ENCODE measurements around the gene KRTAP10-7.
"Not testable (repeated sequence)": the region's sequence is repeated elsewhere in the genome, so short reads cannot be mapped to it uniquely, and the experiment has no call there.

KRTAP10-7 gene

GRCh38 chr21:44612669-44613229 is 12.4 kb downstream of the KRTAP10-7 start:
- DNase-seq: no peak

- peak; percentile 20 for DNase-seq
Observed at GRCh38 chr21:44613386-44614155, 13.2 kb downstream of the KRTAP10-7 start.

DNA sequence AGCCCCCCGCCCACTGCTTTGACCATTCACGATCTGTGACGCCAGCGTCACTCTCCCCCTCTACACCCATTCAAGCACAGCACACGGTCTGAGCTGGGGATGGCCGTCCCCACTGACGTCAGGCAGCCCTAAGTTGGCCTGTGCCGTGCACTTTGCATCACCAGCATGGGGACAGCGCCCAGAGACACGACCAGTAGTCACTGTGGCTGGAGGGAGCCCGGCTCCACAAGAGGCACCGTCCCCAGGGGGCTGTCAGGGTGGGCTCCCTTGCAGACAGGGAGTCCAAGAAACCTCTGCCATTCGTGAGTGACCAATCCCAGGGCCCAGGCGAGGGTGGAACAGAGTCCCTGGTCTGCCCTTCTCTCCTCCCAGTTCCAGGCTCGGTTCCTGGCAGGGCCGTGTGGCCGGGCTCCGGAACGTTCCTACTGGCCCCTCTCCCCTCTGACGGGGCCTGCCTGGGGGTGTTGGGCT is 13.8 kb downstream of the KRTAP10-7 start:
- DNase-seq: no peak

GRCh38 chr21:44614961-44615391 is 14.6 kb downstream of the KRTAP10-7 start:
- DNase-seq: peak; percentile 52

DNA sequence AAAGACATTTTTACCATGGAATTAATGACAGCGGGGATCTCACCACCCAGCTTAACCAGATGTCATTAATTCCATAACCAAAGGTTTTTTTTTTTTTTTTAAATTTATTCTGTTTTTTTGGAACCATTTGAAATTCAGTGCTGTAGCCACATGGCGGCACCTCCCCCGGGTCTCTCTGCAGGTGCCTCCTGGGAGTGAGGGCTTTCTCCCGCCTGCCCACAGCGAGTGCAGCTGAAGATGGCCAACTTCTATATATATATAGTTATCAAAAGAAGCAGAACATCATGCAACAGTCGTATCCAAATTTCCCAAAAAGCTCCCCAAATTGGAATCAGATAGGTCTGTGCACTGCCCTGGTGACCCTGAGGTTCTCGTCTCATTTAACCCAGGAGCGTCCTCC is 15.1 kb downstream of the KRTAP10-7 start:
- DNase-seq: no peak

GRCh38 chr21:44615911-44616590 is 15.7 kb downstream of the KRTAP10-7 start:
- peak; percentile 80 for DNase-seq

DNA sequence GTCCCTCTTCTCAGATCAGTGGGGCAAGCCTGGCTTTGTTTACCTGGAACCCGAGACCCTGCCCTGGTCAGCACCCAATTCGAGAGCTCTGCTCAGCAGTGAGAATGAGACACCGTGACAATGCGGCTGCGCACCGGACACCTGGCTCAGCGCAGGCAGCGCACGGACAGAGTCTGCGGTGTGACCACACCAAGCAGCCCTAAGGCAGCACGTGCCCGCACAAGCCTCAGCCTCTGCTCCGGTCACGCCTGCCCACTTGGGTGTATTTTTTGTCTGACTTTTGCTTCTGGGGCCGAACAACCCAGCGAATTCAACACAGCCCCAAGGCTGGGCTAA is 16.2 kb downstream of the KRTAP10-7 start:
- DNase-seq: no peak

GRCh38 chr21:44617071-44617501 is 16.7 kb downstream of the KRTAP10-7 start:
- no peak for DNase-seq

GRCh38 chr21:44618504-44618903 is 18.1 kb downstream of the KRTAP10-7 start:
- DNase-seq: no peak

- no peak for DNase-seq
Observed at GRCh38 chr21:44618909-44619308, 18.5 kb downstream of the KRTAP10-7 start.

- DNase-seq: no peak
Observed at GRCh38 chr21:44619886-44620285, 19.5 kb downstream of the KRTAP10-7 start.

DNA sequence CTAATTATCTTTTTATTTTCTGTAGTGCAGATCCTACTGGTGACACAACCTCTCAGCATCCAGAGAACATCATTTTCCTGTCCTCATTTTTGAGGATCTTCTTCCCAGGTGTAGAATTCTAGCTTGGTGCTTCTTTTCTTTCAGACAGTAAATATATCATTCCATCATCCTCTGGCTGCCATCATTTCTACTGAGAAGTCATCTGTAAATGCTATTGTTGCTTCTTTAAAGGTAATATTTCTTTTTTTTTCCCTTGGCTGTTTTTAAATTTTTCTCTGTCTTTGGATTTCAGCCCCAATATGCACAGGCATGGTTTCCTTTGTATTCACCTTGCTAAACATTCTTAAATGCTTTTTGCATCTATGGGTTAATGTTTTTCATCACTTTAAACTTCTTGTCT is 23.2 kb downstream of the KRTAP10-7 start:
- no peak for DNase-seq

GRCh38 chr21:44625756-44626155 is 25.4 kb downstream of the KRTAP10-7 start:
- DNase-seq: no peak

DNA sequence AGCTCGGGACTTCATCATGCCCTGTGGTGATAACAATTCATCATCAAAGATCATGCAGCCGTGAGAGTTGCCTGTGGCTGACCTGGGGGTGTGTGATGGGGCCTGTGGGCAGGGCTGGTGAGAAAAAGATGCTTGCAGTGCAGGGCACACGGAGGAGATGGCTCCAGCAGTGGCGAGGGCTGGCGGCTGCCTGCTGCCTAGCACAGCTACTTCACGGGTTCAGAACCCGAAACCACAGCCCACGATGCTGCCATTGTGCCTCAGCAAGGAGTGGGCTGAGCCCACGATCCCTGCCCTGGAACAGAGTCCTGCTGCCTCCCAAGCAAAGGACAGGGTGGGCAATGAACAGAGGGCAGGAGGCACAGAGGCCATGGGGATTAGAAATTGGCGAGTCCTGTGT is 25.9 kb downstream of the KRTAP10-7 start:
- DNase-seq: no peak

DNA sequence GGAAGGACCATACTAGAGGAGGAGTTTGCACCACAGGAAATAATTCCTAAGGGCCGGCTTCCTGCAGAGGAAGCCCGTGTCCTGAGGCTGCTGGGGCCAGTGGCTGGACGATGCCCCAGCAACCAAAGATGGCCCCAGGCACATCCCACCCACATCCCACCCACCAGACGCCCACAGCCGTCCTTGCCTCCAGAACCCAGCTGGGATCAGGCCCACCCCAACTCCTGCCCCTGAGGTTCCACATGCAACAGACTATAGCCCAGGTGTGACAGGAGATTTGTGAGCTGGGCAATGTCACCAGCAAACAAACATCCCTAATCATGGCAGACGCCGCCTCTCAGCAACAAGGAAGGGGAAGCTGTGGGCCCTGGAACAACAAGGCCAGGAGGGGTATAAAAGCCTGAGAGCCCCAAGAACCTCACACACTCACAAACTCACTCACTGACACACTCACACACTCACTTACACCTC is 26.3 kb downstream of the KRTAP10-7 start, which contains the start of gene KRTAP10-9:
TSS of gene KRTAP10-9 (plus strand) at position 421 of the 471 bp plus-strand sequence. CDS start 79 bp downstream, outside the sequence.
- no peak for DNase-seq

DNA sequence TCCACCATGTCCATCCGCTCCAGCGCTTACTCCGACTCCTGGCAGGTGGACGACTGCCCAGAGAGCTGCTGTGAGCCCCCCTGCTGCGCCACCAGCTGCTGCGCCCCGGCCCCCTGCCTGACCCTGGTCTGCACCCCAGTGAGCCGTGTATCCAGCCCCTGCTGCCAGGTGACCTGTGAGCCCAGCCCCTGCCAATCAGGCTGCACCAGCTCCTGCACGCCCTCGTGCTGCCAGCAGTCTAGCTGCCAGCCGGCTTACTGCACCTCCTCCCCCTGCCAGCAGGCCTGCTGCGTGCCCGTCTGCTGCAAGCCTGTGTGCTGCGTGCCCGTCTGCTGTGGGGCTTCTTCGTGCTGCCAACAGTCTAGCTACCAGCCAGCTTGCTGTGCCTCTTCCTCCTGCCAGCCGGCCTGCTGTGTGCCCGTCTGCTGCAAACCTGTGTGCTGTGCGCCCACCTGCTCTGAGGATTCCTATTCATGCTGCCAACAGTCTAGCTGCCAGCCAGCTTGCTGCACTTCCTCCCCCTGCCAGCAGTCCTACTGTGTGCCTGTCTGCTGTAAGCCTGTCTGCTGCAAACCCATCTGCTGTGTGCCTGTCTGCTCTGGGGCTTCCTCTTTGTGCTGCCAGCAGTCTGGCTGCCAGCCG is 26.9 kb downstream of the KRTAP10-7 start:
- not testable (repeated sequence) for DNase-seq

DNA sequence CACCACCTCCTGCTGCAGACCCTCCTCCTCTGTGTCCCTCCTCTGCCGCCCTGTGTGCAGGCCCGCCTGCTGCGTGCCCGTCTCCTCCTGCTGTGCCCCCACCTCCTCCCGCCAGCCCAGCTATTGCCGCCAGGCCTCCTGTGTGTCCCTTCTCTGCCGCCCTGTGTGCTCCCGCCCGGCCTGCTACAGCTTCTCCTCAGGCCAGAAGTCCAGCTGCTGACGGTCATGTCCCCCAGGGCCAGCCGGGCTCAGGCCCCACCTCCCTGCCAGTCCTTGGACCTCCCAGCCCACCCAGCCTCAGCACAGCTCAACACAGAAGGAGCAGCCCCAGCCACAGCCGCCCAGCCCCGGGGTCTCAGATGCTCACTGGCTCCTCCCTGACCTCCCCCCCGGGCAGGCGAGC is 27.4 kb downstream of the KRTAP10-7 start:
- DNase-seq: not testable (repeated sequence)

DNA sequence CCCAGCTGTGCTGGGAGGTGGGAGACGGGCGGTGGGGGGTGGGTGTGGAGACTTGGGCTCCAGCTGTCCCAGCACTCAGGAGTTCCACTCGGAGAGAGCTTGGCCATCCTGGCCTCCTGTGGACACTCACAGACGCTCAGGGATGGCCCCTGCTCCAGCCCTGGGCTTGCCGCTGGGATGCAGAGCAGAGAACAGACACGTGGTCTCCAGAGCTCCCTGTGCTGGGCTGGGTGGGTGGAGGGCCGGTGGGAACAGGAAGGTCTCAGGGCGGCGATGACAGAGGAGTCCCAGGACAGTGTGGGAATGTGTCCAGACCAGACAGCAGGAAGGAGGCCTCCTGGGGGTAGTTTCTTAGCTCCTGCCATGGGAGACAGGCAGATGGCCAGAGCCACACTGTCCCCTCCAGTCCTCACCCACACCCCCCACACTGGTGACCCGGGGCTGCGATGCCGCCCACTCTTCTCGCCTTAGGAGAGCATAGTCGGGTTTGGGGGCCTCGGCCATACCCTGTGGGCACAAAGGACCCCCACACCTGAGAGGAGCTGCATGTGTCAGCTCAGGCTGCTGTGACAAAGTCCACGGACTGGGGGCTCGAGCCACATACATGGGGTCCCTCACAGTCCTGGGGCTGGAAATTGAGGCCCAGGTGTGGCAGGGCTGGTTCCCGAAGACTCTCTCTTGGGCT is 28.5 kb downstream of the KRTAP10-7 start:
- no peak for DNase-seq

DNA sequence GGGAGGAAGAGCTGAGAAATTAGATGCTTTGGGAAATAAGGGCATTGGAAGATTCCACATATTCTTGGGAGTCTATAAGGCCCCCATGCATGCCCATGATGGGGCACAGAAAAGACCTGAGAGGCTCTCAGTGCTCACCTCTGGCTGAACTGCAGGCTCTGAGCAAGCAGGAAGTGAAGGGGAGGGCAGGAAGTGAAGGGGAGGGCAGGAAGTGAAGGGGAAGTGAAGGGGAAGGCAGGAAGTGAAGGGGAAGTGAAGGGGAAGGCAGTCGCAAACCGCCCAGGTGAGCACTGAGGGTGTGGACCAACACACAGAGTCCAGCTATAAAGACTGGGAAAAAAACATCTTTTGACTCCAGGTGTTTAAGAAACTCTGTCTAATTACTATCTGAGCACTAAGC is 30.0 kb downstream of the KRTAP10-7 start:
- DNase-seq: no peak

DNA sequence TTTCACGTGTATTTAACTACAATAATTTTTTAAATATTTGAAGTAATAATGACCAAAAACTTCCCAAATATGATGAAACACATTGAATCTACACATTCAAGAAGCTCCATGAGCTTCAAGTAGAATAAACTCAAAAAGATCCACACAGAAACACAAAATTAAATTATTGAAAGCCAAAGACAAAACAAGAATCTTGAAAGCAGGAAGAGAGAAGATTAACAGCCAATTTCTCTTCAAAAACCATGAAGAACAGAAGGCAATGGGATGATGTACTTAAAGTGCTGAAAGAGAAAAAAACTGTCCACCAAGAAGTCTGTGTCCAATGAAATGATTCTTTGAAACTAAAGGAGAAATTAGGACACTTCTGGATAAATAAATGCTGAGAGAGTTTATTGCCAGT is 31.7 kb downstream of the KRTAP10-7 start:
- no peak for DNase-seq

DNA sequence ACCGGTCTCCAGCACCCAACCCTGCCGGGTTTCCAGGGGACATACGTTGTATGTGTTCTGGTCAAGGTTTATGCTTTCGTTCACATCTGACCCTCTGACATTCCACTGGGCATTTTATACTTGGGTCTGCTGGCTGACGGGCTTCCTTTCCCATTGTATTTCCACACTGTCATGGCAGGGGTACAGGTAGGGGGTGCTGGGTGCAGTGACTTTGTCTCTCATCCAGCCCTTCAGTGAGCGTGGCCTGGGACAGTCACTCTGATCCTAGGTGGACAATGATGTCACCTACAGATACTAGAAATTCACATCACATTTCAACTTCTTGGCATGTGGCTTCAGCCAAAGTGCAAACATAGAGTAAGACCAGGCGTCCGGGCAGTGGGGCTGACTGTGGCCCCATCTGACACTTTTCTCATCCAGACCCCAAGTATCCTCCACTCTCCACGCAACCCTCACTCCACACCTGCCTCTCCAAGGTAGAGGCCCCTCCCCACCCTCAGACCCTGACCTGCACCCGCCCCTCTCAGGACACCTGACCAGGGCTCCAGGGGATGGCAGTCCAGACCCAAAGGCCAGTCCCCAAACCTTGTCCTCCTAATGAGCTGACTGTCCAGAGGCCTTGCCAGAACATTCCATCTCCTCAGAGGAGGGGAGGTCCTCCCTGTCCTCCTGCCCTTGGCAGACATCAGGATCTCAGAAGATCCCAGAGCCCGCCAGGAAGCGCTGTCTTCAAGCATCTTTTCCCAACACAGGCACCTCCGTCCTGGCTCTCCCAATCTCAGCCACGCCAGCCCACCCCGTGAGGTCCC is 36.0 kb downstream of the KRTAP10-7 start:
- DNase-seq: no peak
